Measurements from ENCODE around the gene IL1R1.

The IL1R1 gene

DNA sequence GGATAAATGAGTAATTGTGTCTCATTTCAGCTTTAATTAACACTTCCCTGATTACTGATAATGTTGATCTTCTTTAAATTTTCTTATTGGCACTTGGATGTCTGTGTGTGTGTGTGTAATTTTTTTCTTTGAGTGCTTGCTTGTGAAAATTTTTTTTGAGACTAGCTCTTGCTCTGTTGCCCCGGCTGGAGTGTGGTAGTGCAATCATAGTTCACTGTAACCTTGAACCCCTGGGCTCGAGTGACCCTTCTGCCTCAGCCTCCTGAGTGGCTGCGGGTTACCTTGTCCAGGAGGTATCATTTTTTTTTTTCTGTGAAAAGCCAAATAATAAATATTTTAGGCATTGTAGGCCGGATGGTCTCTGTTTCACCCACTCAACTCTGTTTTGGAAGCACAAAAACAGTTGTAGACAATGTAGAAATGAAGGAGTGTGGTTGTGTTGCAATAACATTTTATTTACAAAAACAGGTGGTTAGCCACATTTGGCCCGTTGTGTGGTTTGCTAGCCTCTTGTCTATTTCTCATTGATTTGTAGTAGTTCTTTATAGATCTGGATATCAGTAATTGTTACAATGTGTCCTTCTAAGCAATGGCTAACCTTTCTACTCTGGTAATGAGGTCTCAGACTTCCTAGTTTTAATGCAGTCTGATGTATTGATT, 52.2 kb downstream of the IL1R1 start:
- Histone ChIP-seq H3K27ac (no peak overlapping the region), H3K4me2 (no peak overlapping the region), H3K36me3 (no peaks in the 10 kb centered on the region), H3K4me3 (no peak overlapping the region), H4K20me1 (no peaks in the 10 kb centered on the region), H3K9ac (no peak overlapping the region), H3K9me3 (no peaks in the 10 kb centered on the region), H3K27me3 (no peaks in the 10 kb centered on the region), H3K4me1 (no peaks in the 10 kb centered on the region)
- TF ChIP-seq Cebpa-rat (IDR thresholded peaks at IDR 0.05), result no peak

DNA sequence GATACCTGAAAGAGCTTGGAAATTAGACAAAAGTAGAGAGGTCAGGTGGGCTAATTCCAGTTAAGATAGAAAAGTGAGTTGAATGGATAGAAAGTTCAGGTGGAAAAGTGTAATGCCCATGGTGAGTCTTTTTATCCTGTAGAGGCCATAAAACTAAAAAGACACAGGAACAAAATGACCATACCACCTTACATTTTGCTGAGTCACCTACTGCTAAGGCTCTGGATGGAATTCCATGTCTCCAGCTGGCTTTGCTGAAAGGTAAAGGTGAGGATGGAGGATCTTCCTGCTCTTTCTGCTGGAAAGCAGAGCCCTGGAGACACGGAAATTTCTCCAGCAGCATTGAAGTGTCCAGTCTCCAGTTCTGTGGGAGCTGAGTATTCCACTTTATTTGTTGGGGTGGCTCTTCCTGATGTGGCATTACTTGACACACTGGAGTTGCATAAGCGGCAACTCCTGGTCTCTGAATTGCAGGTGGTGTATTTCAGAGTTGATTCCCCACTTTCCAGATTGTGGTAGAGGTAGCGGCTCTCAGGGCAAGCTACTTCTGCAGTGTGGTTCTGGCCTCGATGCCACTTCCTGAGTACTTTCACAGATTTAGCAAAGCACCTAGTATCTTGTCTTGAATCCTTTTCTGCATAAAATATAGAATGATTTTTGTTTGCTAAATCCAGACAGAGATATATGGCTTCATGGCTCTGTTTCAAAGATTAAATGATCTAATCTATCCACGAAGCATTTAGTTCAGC, 55.0 kb downstream of the IL1R1 start:
- H3K9me3 ChIP-seq, result no peaks in the 10 kb centered on the region
- no peak overlapping the region for H3K4me2 ChIP-seq
- H3K9ac ChIP-seq, result no peak overlapping the region
- no peak overlapping the region for H3K4me3 ChIP-seq
- no peak overlapping the region for H3K27ac ChIP-seq
- no peaks in the 10 kb centered on the region for H3K36me3 ChIP-seq
- no peak for TF ChIP-seq Cebpa-rat (IDR thresholded peaks at IDR 0.05)
- no peaks in the 10 kb centered on the region for H3K27me3 ChIP-seq
- H3K4me1 ChIP-seq, result no peaks in the 10 kb centered on the region
- no peaks in the 10 kb centered on the region for H4K20me1 ChIP-seq

DNA sequence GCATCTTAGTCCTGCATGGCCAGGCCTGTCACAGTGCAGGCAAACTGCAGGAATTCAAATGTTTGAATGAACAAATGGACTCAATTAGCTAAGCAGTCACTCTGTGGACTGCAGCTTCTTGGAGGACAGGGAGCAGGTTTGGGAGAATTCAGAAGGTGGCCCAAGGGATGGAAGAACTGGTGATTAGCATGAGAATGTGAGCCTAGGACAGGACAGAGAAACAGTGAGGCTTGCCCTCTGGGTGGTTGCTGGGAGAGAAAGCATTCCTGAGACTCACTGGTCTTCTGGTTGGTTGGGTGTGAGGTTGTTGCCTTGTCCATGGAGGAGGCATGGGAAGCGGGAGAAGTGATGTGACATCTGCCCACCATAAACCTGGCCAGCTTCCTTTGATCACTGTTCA, 58.0 kb downstream of the IL1R1 start:
- Histone ChIP-seq H3K4me2 (no peak overlapping the region), H3K4me3 (no peak overlapping the region), H3K27me3 (no peaks in the 10 kb centered on the region), H3K27ac (no peak overlapping the region), H3K9ac (no peak overlapping the region), H3K9me3 (peaks cover 4% of the 10 kb centered on the region; the same call in 1 of the 2 replicates), H4K20me1 (no peaks in the 10 kb centered on the region), H3K36me3 (no peaks in the 10 kb centered on the region), H3K4me1 (no peaks in the 10 kb centered on the region)
- no peak for TF ChIP-seq Cebpa-rat (IDR thresholded peaks at IDR 0.05)

DNA sequence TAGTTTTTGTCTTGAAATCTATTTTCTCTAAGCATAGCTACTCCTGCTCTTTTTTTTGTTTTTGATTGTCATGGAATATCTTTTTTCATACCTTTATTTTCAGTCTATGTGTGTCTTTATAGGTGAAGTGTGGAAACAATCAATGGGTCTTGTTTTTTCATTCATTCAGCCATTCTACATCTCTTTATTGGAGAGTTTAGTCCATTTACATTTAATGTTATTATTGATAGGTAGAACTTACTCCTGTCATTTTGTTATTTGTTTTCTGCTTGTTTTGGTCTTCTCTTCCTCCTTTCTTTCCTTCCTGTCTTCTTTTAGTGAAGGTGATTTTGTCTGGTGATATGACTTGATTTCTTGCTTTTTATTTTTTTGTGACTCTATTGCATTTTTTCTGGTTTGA, 62.1 kb downstream of the IL1R1 start:
- no peaks in the 10 kb centered on the region for H4K20me1 ChIP-seq
- no peak overlapping the region for H3K9ac ChIP-seq
- no peaks in the 10 kb centered on the region for H3K4me1 ChIP-seq
- peaks cover 4% of the 10 kb centered on the region; the same call in 1 of the 2 replicates for H3K9me3 ChIP-seq
- H3K4me2 ChIP-seq, result no peak overlapping the region
- H3K27me3 ChIP-seq, result no peaks in the 10 kb centered on the region
- H3K4me3 ChIP-seq, result no peak overlapping the region
- no peaks in the 10 kb centered on the region for H3K36me3 ChIP-seq
- TF ChIP-seq Cebpa-rat (IDR thresholded peaks at IDR 0.05), result no peak
- H3K27ac ChIP-seq, result no peak overlapping the region

DNA sequence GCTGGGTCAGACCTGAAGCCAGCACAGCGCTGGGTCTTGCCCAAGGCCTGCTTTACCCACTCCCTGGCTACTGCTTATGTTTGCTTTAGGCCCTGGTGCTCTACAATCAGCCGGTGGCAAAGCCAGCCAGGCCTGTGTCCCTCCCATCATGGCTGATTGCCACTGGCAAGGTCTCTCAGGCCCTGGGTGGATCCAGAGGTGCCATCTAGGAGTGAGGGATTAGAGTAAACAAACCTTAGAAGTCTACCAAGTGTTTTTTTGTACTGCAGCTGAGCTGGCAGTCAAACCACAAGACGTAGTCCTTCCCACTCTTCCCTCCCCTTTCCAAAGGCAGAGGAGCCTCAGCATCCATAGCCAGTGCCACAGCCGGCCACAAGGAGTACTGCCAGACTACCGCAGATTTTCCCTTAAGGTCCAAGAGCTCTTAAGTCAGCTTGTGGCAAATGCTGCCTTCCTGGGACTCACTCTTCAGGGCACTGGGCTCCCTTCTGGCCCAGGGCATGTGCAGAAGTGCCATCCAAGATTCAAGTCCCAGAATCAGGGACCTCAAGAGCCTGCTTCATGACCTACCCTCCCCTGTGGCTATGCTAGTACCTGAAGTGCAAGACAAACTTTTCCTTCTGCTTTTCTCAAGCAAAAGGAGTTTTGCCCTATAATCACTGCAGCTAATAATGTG, 64.3 kb downstream of the IL1R1 start:
- no peak overlapping the region for H3K4me3 ChIP-seq
- H3K4me1 ChIP-seq, result no peaks in the 10 kb centered on the region
- H4K20me1 ChIP-seq, result no peaks in the 10 kb centered on the region
- H3K27ac ChIP-seq, result no peak overlapping the region
- peaks cover 4% of the 10 kb centered on the region; the same call in 1 of the 2 replicates for H3K9me3 ChIP-seq
- no peak overlapping the region for H3K4me2 ChIP-seq
- no peak for TF ChIP-seq Cebpa-rat (IDR thresholded peaks at IDR 0.05)
- no peak overlapping the region for H3K9ac ChIP-seq
- no peaks in the 10 kb centered on the region for H3K27me3 ChIP-seq
- no peaks in the 10 kb centered on the region for H3K36me3 ChIP-seq

DNA sequence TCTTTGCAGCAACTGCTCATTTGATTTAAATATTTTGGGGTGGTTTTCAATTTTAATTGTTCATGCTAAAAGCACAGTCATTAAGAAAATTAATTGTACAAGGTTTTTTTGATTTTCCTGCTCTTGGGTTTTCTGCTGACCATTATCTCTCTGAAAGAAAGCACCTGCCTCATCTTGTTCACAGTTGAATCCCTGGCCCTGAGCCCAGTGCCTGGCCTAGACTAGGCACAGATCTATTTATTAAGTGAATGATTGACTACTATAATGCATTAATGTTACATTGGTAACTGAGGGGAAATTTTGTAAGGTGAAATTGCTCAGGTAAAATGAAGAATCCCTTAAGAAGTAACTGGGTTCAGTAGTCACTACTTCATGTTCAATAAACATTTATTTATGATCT, 66.2 kb downstream of the IL1R1 start:
- no peaks in the 10 kb centered on the region for H3K36me3 ChIP-seq
- no peak for TF ChIP-seq Cebpa-rat (IDR thresholded peaks at IDR 0.05)
- no peak overlapping the region for H3K4me3 ChIP-seq
- H3K4me1 ChIP-seq, result no peaks in the 10 kb centered on the region
- no peak overlapping the region for H3K4me2 ChIP-seq
- no peak overlapping the region for H3K27ac ChIP-seq
- no peaks in the 10 kb centered on the region for H4K20me1 ChIP-seq
- H3K9me3 ChIP-seq, result peaks cover 4% of the 10 kb centered on the region; the same call in 1 of the 2 replicates
- no peak overlapping the region for H3K9ac ChIP-seq
- no peaks in the 10 kb centered on the region for H3K27me3 ChIP-seq

DNA sequence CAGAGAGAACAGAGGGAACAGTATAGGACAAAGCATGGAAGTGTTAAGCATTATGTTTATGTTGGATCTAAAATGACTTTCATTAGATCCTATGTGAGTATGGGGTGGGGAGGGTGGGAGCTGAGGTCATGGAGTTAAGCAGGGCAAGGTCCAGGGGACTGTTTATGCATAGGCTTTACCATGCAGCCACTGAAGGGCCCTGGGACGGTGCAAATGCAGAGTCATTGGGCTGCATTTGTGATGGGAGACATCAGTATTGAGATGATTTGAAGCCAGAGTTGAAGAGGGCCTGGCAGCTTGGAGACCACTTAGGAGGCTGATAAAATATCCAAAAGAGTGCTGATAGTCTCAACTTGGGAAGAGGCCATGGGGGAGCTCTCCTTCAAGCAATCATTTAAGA, 66.9 kb downstream of the IL1R1 start:
- peaks cover 3% of the 10 kb centered on the region; the same call in 1 of the 2 replicates for H3K9me3 ChIP-seq
- no peaks in the 10 kb centered on the region for H4K20me1 ChIP-seq
- no peak for TF ChIP-seq Cebpa-rat (IDR thresholded peaks at IDR 0.05)
- H3K27me3 ChIP-seq, result no peaks in the 10 kb centered on the region
- H3K27ac ChIP-seq, result no peak overlapping the region
- no peaks in the 10 kb centered on the region for H3K4me1 ChIP-seq
- H3K4me2 ChIP-seq, result no peak overlapping the region
- H3K4me3 ChIP-seq, result no peak overlapping the region
- no peaks in the 10 kb centered on the region for H3K36me3 ChIP-seq
- H3K9ac ChIP-seq, result no peak overlapping the region

DNA sequence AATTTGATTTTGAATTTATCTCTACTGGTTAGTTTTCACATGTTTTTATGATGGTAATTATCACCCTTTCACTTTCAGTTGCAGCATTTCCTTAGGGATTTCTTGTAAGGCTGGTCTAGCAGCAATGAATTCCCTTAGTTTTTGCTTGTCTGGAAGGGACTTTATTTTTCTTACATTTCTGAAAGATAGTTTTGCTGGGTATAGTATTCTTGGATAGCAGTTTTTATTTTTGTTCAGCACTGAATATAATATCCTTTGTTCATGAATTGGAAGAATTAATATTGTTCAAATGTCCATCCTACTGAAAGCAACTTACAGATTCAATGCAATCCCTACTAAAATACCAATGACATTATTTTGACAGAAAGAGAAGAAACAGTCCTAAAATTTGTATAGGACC, 74.5 kb downstream of the IL1R1 start:
- H3K27me3 ChIP-seq, result no peaks in the 10 kb centered on the region
- H3K4me1 ChIP-seq, result peaks cover 7% of the 10 kb centered on the region
- no peak overlapping the region for H3K4me2 ChIP-seq
- H3K9me3 ChIP-seq, result peaks cover 39% of the 10 kb centered on the region
- TF ChIP-seq Cebpa-rat (IDR thresholded peaks at IDR 0.05), result no peak
- no peak overlapping the region for H3K9ac ChIP-seq
- H3K4me3 ChIP-seq, result no peak overlapping the region
- no peaks in the 10 kb centered on the region for H3K36me3 ChIP-seq
- H3K27ac ChIP-seq, result no peak overlapping the region
- H4K20me1 ChIP-seq, result no peaks in the 10 kb centered on the region

DNA sequence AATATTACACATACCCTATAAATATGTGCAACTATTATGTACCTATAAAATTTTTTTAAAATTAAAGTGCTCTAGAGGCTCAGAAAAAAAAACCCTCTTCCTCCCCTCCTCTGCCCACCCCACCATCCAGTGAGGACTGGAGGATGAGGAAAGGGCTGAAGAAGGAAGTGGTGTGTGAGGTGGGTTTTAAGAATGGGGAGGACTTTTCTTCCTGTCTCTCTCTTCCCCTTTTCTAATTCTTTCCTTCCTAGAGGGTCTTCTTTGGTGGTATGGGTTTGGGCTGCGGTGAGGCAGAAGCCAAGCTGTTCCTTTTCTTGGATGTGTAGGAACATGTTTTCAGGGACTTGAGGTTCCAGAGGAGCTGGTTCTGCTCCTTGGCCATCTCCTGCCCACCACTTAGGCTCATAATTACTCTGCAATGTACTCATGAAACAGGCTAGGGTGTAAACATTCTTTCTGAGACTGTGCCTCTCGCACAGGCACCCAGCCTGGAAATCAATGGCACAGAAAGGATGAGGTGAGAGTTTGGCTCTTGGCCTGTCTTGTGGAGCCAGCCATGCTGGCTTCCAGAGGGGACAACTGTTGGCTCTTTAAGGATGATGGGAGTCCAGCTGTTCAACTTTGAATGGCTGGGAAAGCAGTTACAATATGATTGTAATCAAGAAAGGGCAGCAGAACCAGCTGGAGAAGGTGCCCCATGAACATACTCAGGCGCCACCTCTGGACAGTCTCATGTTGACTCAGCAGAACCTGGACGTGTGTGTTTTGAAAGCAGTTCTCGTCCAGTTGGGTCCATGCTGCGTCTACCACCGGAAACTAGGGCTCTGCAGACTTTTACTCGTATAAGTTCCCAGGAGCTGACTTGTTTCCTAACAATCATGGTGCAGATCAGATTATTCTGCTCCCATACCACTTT, 82.5 kb downstream of the IL1R1 start:
- H3K9me3 ChIP-seq, result no peaks in the 10 kb centered on the region
- no peak overlapping the region for H3K4me3 ChIP-seq
- H3K27ac ChIP-seq, result no peak overlapping the region
- no peak for TF ChIP-seq Cebpa-rat (IDR thresholded peaks at IDR 0.05)
- H3K36me3 ChIP-seq, result no peaks in the 10 kb centered on the region
- peaks cover 19% of the 10 kb centered on the region for H3K4me1 ChIP-seq
- H3K27me3 ChIP-seq, result no peaks in the 10 kb centered on the region
- H3K9ac ChIP-seq, result no peak overlapping the region
- H4K20me1 ChIP-seq, result no peaks in the 10 kb centered on the region
- 0 out of 2 replicates have a peak overlapping the region, but pooled peaks have one; percentile 7 for H3K4me2 ChIP-seq

Data from BLaER1 (cell line).